HG03095 (cell line): ENCODE data around the gene CHST1.

Experiments used
- ATAC-seq: cut with Tn5 transposase; IDR thresholded peaks from one replicate; pipeline ENCODE4 v1.9.1; 2021; ENCODE audit warnings: moderate library complexity; ENCODE audit not compliant: unreplicated experiment

Gene CHST1

DNA sequence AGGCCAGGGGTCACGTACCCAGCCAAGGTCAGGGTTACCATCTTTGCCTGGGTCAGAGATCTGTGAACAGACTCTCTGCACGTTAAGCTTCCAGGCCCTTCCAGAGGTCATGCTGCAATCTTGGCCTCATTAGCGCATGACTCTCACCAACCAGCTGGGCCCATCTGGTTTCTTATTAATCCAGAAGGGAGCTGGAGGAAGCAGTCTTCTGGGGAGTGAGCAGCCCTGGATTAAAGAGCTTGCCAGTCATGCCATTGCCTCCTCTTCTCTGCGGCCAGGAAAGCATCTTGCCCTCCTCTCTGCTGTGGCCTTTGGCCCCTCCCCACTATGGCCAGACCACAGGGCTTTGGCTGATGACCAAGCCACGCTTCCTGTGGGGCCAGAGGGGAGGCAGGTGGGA, 57.4 kb downstream of the CHST1 start:
- no peak for ATAC-seq

DNA sequence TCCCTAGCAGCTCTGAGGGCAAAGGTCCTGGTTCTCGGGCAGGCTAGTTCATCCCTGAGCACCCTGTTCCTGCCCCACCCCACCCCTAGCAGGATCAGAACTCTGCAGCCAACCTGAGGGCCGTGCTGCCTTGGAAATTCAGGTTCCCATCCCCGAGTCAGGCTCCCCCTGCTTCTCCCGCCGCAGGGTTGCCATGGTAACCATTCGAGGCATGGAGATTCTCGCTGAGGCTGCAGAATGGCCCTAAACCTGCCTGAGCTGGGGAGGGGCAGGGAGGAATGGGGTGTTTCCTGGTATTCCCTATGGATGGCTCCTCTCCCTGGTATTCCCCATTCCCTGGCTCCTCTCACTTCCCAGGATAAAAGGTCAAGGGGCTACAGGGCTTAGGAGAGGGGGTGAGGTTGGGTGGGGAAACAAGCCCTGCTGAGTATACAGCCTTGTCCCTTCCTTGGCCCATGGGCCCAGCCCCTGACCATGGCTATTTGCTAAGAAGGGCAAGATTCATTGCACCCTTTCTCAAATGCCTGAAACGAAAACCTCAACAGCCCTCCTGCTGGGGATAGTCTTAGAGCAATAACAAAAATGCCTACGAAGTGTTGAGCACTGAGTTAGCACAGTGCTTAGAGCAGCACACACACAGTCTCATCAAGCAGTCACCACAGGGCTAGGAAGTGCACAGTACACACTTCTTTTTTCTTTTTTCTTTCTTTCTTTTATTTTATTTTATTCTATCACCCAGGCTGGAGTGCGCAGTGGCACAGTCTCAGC, 58.7 kb downstream of the CHST1 start:
- no peak for ATAC-seq

DNA sequence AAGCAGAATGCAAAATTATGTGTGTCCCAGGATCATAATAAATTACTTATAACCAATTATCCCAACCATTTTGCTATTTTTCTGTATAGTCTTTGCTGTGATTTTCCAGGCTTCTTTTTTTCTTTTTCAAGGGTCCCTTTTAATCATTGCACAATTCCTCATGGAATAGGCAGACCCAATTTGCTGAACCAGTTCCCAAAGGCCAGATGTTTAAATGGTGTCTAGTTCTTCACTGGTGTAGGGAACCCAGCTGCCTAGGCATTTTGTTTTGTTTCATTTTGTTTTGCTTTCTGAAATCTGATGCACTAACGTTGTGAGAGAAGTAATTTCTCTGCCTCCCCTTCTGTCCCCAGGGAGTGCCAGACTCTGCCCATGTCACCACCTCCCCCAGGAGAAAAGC, 60.4 kb downstream of the CHST1 start:
- no peak for ATAC-seq

- no peak for ATAC-seq
Observed at GRCh38 chr11:45603946-45604682, 61.3 kb downstream of the CHST1 start.

DNA sequence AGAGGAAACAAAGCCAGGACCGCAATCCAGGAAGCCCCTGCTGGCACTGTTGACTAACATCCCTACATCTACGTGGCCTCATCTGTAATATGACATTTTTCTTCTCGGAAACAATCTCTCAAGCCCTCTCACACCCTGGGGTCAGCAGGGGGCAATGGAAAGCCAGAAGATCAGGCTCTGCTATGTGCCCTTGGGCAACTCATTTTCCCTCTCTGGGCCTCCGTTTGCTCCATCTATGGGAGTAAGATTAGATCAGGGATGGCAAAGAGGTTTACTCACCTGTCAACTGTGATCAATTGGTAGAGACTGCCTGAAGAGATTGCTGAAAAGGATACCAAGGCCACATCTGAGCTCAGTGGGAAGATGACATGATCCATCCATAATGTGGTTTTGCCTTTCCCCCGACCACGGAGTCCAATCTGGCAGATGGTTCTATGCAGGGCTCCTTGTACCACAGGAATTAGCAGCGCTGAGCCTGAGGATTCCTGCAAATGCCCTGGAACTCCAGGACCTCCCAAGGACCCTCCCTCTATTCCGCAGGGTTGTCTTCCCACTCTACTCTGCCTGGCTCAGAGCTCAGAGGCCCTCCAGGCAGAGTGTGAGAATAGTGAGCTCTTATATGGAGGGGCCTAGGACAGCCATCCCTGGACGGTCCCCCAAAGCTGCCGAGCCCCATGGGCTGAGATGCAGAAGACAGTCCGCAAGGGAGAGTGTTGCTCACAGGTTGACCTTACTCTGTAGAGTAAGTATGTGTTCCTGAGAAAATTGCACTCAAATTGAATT, 66.1 kb downstream of the CHST1 start:
- ATAC-seq, result no peak
